B cell (primary cell): ENCODE data around the gene CHST13.

Experiments
- CTCF ChIP-seq: fragments of 200-600 bp; IDR thresholded peaks from one replicate; pipeline ENCODE4 v1.8.0; 2022; ENCODE audit warnings: antibody characterized with exemption, mild to moderate bottlenecking
- EZH2 ChIP-seq: IDR thresholded peaks from 2 replicates; pipeline ENCODE4 v1.6.1; 2012; ENCODE audit warnings: borderline replicate concordance, low read depth, mild to moderate bottlenecking, moderate library complexity, low read length; ENCODE audit not compliant: insufficient read depth, poor library complexity, severe bottlenecking

- TF ChIP-seq CTCF (no peak), EZH2 (no peak)
These were observed 3.7 kb downstream of the CHST13 start for GRCh38 chr3:126527455-126528211.
